ENCODE results near the gene RASSF7. TPM values are rescaled to one million over a fixed set of nuclear protein-coding genes. Genes with fewer than 3 reads are reported as not detected.

The RASSF7 gene
- total RNA-seq, 1 donor from 2014 or later = 3.5 TPM

DNA sequence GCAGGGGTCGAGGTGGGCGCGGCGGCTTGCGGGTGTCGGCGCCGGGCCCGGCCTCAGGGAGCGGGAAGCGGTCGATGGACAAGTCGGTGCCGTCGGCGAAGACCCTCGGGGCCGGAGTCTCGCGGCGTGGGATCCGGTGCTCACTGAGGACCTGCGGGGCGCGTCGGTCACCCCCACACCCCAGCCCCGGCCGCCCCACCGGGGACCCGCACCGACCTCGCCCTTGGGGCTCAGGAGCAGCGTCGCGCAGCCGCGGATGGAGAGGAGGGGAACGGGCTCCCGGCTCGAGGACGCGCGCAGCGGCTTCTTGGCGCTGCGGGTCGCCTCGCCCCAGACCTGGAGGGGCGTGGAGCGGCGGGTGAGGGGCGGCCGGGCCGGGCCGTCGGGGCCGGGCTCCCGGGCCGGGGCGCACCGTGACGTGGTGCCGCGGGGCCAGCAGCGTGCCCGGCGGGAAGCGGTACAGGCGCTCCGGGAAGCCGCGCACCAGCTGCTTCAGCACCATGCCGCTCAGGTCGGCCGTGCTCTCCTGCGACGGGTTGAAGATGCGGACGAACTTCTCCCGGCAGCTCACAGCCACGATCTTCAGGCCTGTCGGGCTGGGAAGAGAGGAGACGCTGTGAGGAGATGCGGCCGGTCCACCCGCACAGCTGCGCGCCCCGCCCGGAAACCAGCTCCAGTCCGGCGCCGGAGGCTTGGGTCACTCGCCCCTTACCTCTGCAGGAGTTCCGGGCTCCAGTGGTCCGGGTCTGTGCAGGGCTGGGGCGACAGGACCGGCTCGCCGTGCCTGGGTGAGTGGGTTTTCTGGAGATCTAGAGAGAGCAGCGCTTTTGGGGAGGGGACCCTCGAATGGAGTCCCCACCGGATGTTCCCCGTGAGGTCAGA lies 4.7 kb upstream of the RASSF7 start:
- Histone ChIP-seq H3K4me3 (peak overlapping the region in 1 of 2 donors; percentile 37), H3K27ac (no peak overlapping the region), H3K36me3 (no peaks in the 10 kb centered on the region), H3K27me3 (peaks cover 25% of the 10 kb centered on the region), H3K9me3 (no peaks in the 10 kb centered on the region), H3K4me1 (peaks cover 16 to 18% of the 10 kb centered on the region in 2 donors)
- intact Hi-C loops (cut with DNase I) = loop anchor here (2.0 to 5.0 kb wide), 2 partner anchors 71 to 173 kb away; partner anchors contain the start of gene SCT
- no peak for DNase-seq (ENCODE audit: low spot score in 2 of 2)
- TF ChIP-seq, protein P1, sequence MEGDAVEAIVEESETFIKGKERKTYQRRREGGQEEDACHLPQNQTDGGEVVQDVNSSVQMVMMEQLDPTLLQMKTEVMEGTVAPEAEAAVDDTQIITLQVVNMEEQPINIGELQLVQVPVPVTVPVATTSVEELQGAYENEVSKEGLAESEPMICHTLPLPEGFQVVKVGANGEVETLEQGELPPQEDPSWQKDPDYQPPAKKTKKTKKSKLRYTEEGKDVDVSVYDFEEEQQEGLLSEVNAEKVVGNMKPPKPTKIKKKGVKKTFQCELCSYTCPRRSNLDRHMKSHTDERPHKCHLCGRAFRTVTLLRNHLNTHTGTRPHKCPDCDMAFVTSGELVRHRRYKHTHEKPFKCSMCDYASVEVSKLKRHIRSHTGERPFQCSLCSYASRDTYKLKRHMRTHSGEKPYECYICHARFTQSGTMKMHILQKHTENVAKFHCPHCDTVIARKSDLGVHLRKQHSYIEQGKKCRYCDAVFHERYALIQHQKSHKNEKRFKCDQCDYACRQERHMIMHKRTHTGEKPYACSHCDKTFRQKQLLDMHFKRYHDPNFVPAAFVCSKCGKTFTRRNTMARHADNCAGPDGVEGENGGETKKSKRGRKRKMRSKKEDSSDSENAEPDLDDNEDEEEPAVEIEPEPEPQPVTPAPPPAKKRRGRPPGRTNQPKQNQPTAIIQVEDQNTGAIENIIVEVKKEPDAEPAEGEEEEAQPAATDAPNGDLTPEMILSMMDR (IDR thresholded peaks at IDR 0.05) = no peak

- Histone ChIP-seq H3K36me3 (no peaks in the 10 kb centered on the region), H3K4me1 (peaks cover 16 to 21% of the 10 kb centered on the region in 2 donors), H3K27me3 (peaks cover 25% of the 10 kb centered on the region), H3K27ac (no peak overlapping the region), H3K9me3 (no peaks in the 10 kb centered on the region), H3K4me3 (no peak overlapping the region)
- intact Hi-C loops (cut with DNase I) = loop anchor here (5.0 kb wide), 1 partner anchor 71 kb away; the partner anchor contains the start of gene SCT
- TF ChIP-seq, protein P1 (IDR thresholded peaks at IDR 0.05) = no peak
- DNase-seq (ENCODE audit: low spot score in 2 of 2) = no peak
These were observed 4.0 kb upstream of the RASSF7 start for GRCh38 chr11:556662-557256.

DNA sequence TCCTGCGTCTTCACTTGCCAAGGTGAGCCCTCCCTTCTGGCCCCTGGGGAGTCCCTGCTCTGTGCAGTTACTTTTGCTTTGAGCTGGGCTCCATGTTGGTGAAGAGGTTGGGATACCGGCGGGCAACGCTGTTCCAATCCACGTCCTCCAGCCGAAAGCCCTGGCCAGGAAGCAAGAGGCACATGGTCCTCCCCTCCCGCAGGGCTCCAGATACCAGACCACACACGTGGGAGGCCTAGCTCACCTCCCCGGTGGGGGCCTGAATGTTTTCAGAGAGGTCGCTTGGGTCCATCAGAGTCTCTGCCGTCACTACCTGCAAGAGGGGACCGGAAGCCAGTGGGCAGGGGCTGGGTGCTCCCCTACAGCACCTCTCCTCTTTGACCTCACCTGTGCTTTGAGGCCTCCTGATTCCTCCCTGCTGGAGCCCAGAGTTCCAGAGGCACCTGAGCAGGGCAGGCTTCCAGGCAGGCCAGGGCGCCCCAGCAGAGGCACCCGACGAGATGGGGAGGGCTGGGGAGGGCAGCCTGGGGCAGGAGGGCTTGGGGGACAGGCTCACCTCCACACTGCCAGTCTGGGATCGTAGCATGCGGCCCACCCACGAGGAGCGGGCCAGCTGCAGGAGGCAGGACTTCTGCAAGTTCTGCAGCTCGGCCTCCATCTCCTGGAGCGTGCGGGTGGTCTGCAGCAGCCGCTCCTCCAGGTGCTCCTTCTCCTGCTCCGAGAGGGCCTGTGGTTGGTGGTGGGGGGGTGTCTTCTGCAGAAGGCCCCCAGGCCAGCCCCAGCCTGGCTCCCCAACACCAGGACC lies 3.2 kb upstream of the RASSF7 start:
- Histone ChIP-seq H3K27me3 (peaks cover 25% of the 10 kb centered on the region), H3K4me3 (no peak overlapping the region), H3K36me3 (no peaks in the 10 kb centered on the region), H3K27ac (no peak overlapping the region), H3K4me1 (peaks cover 16 to 21% of the 10 kb centered on the region in 2 donors), H3K9me3 (no peaks in the 10 kb centered on the region)
- intact Hi-C loops (cut with DNase I) = loop anchor here (5.0 kb wide), 1 partner anchor 70 kb away; the partner anchor contains the start of gene SCT
- no peak for DNase-seq (ENCODE audit: low spot score in 2 of 2)
- TF ChIP-seq, protein P1 (IDR thresholded peaks at IDR 0.05) = no peak

- H3K4me3 ChIP-seq = no peak overlapping the region
- TF ChIP-seq, protein P1 (IDR thresholded peaks at IDR 0.05) = no peak
- no peak overlapping the region for H3K27ac ChIP-seq
- H3K27me3 ChIP-seq = peaks cover 25% of the 10 kb centered on the region
- intact Hi-C loops (cut with DNase I) = loop anchor here (5.0 kb wide), 1 partner anchor 69 kb away; the partner anchor contains the start of gene SCT
- no peaks in the 10 kb centered on the region for H3K36me3 ChIP-seq
- H3K4me1 ChIP-seq = peaks cover 16 to 21% of the 10 kb centered on the region in 2 donors
- H3K9me3 ChIP-seq = no peaks in the 10 kb centered on the region
- DNase-seq (ENCODE audit: low spot score in 2 of 2) = no peak
These were observed 2.3 kb upstream of the RASSF7 start for GRCh38 chr11:558503-558902.

- DNase-seq (ENCODE audit: low spot score in 2 of 2) = no peak
- intact Hi-C loops (cut with DNase I) = loop anchor here (5.0 kb wide), 1 partner anchor 68 kb away; the partner anchor contains the start of gene SCT
- no peak overlapping the region for H3K27ac ChIP-seq
- no peaks in the 10 kb centered on the region for H3K9me3 ChIP-seq
- TF ChIP-seq, protein P1 (IDR thresholded peaks at IDR 0.05) = no peak
- no peak overlapping the region for H3K4me3 ChIP-seq
- peaks cover 16 to 21% of the 10 kb centered on the region in 2 donors for H3K4me1 ChIP-seq
- no peaks in the 10 kb centered on the region for H3K36me3 ChIP-seq
- peaks cover 20% of the 10 kb centered on the region for H3K27me3 ChIP-seq
These were observed 1.6 kb upstream of the RASSF7 start for GRCh38 chr11:559020-559620.

All from ascending aorta (tissue), 2 donors.